Islet precursor cell (in vitro differentiated cells): ENCODE data around the gene RHD.
"Not testable (repeated sequence)": the region's sequence is repeated elsewhere in the genome, so short reads cannot be mapped to it uniquely, and the experiment has no call there.

Source experiments
- DNase-seq: peaks from one replicate; pipeline ENCODE4 v3.0.0-alpha.2; 2018

The RHD gene

DNA sequence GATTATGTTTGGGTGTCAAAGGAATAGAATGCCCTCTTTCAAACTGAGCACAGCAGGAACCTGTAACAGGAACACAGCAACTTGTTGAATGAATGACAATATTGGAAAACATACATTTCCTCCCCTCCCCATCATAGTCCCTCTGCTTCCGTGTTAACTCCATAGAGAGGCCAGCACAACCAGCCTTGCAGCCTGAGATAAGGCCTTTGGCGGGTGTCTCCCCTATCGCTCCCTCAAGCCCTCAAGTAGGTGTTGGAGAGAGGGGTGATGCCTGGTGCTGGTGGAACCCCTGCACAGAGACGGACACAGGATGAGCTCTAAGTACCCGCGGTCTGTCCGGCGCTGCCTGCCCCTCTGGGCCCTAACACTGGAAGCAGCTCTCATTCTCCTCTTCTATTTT is at the start of gene RHD:
Gene RHD, plus strand, starts transcription at position 272 of the 400 bp plus-strand sequence. Its CDS starts 39 bp downstream, at position 311.
- not testable (repeated sequence) for DNase-seq

DNA sequence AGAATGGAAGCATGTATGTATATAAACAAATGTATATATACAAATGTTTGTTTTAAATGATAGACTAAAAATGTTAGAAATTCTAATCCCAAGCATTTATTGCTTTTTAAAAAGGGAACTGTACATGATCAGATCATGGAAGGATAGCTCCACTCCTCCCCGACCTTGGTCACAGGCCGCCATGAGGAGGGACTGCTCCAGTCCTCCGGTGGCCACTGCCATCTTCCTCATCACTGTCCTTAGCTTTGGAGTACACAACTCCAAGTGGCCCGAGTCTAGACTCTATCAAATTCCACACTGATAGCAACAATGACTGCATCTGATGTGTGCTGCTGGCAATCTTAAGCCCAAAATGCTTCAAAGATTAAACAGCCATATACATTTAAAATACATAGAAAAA is 49.7 kb upstream of the RHD start:
- DNase-seq = no peak

DNA sequence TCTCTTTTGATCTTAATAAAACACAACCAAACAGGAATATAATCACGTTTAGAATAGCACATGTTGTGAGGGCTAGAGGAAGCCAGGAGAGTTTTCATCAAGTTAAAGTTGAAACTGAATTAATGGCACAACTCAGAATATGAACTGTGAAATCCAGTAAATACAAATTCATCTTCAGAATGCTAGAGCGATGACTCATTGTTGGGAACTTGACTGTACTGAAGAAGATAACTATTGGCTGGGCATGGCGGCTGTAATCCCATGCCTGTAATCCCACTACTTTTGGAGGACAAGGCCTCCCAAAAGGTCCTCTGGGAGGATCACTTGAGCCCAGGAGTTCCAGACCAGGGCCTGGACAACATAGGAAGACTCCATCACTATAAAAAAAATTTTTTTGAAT is 48.8 kb upstream of the RHD start:
- no peak for DNase-seq

DNA sequence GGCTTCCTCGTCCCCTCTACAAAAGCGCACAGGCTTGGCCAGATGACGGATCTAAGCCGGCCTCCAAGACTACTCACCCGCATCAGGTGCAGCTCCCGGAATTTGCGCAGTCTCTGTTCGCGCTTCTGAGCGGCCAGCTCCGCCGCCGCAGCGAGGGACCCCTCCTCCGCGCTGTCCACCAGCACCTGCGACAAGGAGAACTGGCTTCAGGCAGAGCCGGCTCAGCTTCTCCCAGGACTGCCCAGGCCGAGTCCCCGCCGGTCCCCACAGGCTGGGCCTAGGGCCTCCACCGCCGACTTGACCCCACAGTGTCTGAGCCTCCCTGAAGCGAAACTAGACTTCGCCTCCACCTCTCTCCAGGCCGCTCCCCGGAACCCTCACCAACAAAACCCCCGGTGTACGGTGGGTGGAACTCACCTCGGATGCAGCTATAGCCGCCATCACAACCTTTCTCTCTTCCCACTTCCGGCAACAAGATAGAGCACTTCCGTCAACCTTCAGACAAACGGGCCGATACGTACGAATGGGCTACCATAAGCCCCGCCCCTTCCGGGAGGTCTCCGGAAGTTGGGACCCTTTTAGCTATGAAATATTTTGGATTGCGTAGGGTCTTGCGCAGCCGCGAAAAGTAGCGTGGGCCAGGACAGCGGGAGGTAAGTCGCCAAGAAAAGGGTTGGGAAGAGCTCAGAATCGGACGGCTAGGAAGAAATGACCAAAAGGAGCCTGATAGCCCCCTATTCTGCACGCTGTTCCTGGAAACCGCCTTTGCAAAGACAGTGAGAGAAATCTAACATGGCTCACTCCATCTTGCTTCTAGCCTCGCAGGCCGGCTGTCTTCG is 40.1 kb upstream of the RHD start, which contains the start of gene SYF2:
Gene SYF2, minus strand, starts transcription at position 476 of the 839 bp plus-strand sequence. Its CDS starts 35 bp downstream, at position 441.
- DNase-seq = peak; percentile 95

DNA sequence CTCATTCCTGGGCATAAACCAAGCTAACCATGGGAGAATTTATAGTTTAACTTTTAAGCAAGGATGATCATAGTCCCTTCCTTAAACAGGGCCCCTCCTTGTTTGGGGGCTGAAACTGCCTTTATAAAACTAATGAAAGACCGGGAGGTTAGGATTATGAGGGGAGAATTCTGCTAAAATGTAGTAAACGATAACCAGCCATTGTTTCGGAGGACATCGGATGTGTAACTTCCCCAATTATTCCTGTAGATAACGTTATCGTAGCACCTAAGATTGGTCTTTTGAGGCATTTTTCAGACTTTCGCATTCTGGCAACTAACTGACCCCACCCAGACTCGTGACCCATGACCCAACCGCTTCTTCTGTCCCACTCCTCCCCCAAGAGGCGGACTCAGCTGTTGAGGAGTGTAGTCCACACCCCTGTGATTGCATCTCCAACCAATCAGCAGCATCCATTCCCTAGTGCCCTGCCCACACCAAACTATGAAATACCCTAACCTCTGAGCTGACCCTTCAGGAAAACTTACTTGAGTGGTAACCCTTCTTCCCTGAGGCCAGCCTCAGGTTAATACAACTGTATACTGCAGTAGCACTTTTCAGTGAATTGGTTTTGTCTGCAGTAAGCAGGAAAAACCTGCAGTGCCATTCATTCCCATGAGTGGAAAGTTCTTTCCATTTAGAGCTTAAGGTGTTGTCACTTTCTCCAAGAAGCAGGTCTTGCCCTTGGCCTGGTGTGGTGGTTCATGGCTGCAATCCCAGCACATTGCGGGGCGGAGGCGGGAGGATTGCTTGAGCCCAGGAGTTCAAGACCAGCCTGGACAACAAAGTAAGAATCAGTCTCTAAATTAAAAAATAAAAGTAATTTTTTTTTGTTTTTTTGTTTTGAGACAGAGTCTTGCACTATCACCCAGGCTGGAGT is 39.2 kb upstream of the RHD start:
- peak; percentile 95 for DNase-seq

DNA sequence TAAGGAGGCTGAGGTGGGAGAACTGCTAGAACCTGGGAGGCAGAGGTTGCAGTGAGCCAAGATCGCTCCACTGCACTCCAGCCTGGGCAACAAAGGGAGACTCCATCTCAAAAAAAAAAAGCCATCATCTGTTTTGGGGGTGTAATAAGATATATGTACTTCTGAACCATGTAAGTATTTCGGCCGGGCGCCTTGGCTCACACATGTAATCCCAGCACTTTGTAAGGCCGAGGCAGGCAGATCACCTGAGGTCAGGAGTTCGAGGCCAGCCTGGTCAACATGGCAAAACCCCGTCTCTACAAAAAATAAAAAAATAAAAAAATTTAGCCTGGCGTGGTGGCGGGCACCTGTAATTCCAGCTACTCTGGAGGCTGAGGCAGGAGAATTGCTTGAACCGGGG is 36.9 kb upstream of the RHD start:
- not testable (repeated sequence) for DNase-seq

DNA sequence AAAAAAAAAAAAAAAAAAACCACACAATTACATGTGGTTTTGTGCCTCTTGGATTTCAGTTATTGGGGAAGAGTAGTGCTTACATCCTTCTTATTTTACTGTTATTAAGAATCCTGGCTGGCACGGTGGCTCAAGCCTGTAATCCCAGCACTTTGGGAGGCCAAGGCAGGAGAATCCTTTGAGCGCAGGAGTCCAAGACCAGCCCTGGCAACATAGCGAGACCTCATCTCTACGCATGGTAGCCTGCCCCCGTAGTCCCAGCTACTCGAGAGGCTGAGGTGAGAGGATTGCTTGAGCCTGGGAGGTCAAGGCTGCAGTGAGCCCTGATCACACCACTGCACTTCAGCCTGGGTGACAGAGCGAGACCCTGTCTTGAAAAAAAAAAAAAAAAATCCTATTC is 36.0 kb upstream of the RHD start:
- peak; percentile 33 for DNase-seq

DNA sequence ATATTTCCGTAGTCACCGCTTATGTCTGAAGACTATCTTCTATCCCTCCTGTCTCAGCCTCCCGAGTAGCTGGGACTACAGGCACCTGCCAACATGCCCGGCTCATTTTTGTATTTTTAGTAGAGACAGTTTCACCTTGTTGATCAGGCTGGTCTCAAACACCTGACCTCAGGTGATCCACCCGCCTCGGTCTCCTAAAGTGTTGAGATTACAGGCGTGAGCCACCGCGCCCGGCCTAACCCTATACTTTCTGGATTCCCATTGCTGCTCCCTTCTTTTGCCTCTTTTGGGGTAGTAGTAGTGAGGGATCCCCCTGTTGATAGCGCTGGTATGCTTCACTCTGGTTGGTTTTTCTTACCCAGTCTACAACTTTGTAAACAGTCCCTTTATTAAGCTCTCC is 34.3 kb upstream of the RHD start:
- peak; percentile 26 for DNase-seq

DNA sequence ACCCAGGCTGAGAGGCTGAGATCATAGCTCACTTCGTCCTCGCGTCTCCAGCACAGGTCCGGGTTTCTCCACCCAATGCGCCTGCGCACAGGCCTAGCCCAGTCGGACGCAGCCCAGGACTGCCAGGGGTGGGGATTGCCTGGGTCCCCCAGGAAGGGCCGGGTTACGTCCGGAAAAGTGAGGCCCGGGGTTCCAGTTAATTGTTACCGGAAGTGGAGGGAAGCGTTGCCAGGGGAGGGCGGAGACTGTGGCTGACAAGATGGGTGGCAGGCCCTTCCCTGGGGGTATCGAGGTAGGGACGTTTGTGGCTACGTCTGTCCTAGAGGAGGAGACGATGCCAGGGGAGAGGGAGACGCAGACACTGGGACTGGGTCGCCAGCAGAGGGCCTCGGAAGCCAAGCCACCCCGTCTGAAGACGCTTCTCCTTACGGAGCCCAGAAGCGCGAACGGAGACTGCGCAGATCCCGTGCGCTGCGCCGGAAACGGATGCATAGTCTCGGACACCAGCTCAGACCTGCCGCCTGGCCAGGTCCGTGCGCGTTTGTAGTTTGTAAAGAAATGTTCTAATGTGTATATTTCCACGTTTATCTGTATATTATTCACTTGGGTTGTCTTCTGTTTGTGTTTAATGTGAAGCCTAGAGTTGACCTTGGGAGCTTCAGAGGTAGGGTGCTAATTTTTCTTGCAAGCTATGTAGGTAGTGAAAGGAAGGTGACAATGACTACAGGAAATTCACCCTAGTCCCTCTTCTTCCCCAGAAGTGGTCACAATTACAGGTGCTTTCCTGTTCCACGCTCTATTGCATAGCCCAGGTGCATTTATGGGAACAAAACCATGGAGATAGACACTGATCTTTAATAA is 32.4 kb upstream of the RHD start:
- DNase-seq = peak; percentile 97

DNA sequence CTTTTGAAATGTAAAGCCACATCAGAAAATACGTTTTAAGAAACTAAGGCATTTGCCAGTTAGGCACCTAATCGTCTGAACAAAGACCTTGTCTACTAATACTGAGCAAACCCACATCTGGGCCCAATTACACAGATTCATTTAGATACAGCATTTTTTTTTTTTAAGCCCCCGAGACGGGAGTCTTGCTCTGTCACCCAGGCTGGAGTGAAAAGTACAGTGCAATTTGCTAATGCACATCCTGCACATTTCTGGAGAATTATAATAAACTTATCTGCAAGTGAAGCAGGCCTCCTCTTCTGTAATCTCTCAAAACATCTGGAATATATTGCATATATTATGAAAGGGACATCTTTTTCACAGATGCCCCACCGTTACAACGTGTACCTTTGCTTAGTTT is 28.4 kb upstream of the RHD start:
- peak; percentile 7 for DNase-seq

DNA sequence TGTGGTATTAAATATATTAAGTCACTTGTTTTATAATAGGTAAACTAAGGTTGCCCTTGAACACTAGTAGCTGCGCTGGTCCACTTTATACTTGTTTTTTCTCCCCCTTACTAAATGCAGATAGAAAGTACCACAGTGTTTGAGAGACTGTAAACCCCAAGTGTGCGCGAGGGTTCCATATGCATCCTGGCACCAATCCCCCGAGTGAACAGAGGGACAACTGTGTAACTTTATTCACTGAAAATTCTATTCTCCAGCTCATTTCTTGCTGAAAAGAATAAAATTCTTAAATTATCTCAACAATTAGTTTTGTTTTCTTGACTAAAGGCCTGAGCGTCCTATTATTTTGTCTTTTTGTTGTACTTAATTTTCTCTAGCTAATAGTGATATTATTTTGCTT is 26.9 kb upstream of the RHD start:
- no peak for DNase-seq

DNA sequence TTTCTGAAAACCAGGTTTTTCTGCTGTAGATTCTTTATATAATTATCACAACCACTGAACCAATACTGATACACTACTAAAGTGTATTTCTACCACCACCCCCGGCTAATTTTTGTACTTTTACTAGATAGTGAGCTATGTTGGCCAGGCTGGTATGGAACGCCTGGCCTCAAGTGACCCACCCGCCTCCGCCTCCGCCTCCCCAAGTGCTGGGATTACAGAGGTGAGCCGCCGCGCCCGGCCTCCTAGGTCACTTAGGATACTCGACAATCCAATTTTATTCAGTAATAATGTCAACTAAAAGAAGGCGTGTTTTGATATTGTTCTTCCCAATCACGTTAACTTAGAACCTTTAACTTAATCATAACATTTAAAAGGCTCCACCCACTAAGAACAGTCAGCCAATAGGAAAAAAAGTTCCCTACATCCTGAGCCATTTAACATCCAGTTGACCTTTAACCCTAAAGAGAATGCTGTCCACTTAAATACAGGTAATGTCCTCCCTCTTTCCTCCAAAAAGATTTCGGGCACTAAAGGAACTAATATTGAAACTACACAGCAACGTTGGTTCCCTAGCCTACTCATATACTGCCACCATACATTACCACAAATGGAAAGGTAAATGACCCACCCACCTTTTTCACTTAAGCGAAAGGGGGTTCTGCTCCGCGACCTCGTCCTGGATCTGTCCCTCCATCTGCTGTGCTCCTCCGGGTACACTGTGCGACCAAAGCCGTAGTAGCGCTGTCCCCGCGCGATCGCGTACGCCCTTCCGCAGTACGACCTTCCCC is 26.3 kb upstream of the RHD start:
- DNase-seq = peak; percentile 38

DNA sequence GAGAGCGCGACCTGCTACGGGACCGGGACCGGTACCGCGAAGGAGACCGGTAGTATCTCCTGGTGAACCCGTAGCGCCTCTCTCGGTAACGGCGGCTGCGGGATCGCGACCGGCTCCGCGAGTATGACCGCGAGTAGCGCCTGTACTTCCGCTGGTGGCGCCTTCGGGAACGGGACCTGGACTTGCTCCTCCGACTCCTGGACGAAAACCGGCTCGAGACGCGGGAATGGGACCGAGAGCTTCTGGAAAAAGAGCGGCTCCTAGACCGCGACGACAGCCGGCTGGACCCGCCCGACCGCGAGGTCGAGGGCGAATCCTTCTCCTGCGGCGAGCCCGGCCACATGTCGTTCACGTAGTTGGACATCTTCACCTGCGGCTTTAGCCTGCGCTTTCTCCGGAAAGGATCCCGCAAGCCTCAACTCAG is 25.7 kb upstream of the RHD start:
- no peak for DNase-seq

DNA sequence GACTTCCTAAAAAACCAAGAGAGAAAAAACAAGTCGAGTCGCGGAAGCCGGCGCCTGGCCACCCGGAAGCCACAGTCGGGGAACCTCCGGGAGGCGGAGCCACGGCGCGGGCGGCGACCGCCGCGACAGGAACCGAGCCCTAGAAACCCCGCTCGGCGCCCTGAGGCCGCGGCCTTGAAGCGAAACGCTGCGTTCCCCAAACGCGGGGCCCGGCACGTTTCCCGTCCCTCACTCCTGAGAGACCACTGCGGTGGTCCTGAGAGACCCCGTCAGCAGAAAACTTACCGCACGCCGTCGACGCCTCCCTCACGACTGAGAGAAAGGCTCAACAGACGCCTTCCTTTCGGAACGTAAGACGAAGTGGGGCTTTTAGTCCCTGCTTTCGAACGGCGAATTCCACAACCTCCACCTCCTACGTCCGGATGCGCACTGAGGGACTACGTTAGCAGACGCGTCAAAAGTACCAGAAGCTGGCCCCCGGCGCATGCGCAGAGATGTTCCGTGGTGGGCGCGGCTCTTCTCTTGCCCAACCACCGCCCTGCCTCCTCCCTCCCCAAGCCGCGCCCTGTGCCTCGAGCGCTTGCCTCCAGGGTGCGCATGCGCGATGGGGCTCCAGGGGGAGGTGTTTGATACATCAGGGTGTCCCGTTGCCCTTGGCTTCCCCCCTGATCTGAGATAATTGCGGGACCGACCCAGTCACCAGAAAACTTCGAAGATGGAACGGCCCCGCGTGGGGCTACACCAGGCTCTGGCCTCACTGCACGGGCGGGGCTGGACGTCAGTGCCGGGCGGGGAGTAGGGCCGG is 25.1 kb upstream of the RHD start, which contains the start of gene RSRP1:
Gene RSRP1, minus strand, starts transcription at position 431 of the 805 bp plus-strand sequence. CDS start 491 bp downstream, outside the sequence.
- peak; percentile 99 for DNase-seq

DNA sequence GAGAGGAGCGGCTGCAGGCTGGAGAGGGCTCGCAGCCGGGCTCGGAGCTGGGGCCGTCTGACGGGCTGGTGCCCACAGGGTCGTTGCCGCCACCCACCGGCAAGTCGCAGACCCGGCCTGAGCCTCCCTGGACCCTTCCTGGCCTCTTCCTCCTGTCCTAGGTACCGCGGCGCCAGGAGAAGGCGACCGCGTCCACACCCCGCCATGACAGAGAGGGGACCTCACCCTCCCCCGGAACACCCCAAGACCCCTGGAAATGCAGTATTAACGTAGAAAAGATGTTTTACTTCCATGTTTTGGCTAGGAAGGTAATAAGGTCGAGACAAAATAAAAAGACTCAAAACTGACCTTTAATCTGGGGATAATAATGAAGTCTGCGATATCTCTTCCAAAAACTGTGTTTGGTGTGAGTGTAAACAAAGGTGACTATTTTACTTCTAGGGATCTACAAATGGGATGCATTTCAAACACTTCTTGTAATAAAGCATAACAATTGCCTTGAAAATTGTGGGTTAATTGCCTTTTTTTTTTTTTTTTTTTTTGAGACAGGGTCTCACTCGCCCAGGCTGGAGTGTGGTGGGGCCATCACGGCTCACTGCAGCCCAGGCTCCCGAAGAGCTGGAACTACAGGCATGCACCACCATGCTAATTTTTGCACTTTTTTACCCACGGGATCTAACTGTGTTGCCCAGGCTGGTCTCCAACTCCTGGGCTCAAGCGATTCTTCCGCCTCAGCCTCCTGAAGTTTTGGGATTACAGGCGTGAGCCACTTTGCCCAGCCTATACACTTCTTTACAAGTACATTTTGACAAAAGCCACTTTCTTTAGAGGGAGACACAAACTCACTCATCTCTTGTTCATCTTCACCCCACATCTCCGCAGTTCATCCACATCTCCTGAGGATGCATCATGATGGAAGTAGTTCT is 24.2 kb upstream of the RHD start:
- DNase-seq = peak; percentile 21

DNA sequence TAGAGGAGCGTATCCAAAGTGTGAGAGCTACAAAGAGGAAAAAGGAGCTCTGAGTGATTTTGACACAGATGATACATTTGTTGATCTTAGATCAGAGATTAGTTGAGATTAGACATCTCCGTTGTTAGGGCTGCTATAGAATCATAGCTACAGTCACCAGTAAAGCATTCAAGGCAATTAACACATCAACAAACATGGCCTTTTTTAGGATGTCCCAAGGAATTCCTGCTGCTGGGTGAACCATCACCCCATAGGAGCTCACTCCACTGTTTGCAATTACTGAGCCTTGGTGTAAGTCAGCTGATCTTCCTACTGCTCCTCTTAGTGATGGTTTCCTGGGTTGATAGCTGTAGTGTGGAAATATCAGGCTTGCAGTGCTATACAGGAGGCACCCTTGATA is 18.4 kb upstream of the RHD start:
- DNase-seq = no peak

DNA sequence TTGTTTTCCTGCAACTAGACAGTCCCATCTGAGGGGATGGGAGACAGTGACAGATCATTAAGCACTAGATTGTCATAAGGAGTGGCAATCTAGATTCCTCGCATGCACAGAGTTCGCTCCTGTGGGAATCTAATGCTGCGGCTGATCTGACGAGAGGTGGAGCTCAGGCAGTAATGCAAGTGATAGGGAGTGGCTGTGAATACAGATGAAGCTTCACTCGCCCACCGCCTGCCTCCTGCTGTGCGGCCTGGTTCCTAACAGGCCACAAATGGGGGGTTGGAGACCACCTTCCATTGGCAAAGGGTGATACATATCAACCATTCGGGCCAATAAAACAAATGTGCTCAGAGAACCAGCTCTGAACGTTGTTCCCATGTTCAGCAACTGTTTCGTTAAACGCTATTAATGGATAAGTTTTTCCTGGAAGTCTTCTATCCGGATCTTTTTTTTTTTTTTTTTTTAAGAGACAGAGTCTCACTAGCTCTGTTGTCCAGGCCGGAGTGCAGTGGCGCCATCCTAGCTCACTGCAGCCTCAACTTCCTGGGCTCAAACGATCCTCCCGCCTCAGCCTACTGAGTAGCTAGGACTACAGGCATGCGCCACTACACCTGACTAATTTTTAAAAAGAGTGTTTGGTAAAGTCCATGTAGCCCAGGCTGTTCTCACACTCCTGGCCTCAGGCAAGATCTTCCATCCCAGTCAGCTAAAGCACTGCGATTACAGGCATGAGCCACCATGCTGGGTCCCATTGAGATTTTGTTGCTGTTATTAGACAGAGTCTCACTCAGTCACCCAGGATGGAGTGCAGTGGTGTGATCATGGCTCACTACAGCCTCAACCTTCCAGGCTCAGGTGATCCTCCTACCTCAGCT is 16.4 kb upstream of the RHD start:
- DNase-seq = peak; percentile 41

DNA sequence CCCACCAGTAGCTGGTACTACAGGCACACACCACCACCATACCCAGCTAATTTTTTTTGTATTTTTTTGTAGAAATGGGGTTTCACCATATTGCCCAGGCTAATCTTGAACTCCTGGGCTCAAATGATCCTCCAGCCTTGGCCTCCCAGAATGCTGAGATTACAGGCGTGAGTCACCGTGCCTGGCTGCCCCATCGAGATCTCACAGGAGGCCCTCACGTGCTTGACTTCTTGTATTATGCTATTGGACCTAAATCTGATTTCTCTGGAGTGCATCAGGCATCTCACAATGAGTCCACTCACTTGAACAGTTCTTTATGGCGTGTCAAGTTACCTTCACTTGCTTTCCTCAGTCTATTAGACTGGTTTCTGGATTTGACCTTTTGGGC is 15.7 kb upstream of the RHD start:
- DNase-seq = no peak

DNA sequence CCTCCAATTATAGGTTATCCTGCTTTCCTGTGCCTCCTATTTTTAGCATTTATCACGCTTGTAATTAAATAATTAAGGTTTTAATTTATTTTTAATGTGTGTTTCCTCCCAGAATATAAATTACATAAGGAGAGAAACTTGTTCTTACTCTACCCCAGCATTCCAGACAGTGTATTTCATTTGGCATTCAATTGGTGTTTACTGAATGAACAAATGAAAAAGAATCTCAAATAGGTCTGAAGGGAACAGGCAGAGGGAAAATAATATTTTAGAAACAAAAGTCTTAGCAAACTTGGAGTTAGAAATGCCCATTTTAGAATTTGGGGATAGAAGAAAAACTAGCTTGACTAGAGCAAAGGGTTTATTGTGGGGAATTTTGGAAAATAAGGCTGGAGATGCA is 15.1 kb upstream of the RHD start:
- no peak for DNase-seq
